Spleen (tissue), 11 donors: ENCODE measurements around the gene RS1. TPM values are rescaled to one million over a fixed set of nuclear protein-coding genes. Genes with fewer than 3 reads are reported as not detected.

ENCODE experiments used
- DNase-seq: peaks from one replicate; pipeline ENCODE4 v3.0.0-alpha.2; 2020
- H3K27ac ChIP-seq, 8 donors: fragments of 200-600 bp; sonication (generic) in 7 of 8; 1 replicate in 4 of 8; 2 replicates in 4 of 8; pipeline versions ENCODE4 v1.5.0 to v1.8.0; 2016 to 2021; ENCODE audit warnings: inconsistent platforms in 4 of 8, mild to moderate bottlenecking in 4 of 8, moderate library complexity in 1 of 8
- H3K27me3 ChIP-seq, 7 donors: fragments of 200-600 bp; sonication (generic) in 6 of 7; replicated peaks in 1 of 7; 1 replicate in 4 of 7; 2 replicates in 3 of 7; pipeline versions ENCODE4 v1.5.0 to v1.8.0; 2016 to 2021; ENCODE audit warnings: inconsistent platforms in 3 of 7, mild to moderate bottlenecking in 1 of 7
- H3K36me3 ChIP-seq, 6 donors: fragments of 200-600 bp; sonication (generic) in 5 of 6; 1 replicate in 4 of 6; 2 replicates in 2 of 6; pipeline versions ENCODE4 v1.5.0 to v1.8.0; 2016 to 2021; ENCODE audit warnings: inconsistent platforms in 2 of 6
- H3K4me1 ChIP-seq, 6 donors: fragments of 200-600 bp; sonication (generic) in 5 of 6; 1 replicate in 3 of 6; 2 replicates in 3 of 6; pipeline versions ENCODE4 v1.5.0 to v1.8.0; 2016 to 2021; ENCODE audit warnings: inconsistent platforms in 3 of 6
- H3K4me3 ChIP-seq, 8 donors: fragments of 200-600 bp; sonication (generic) in 7 of 8; 1 replicate in 4 of 8; 2 replicates in 4 of 8; pipeline versions ENCODE4 v1.5.0 to v1.8.0; 2016 to 2021; ENCODE audit warnings: inconsistent platforms in 4 of 8, mild to moderate bottlenecking in 4 of 8, moderate library complexity in 2 of 8
- H3K9me3 ChIP-seq, 8 donors: fragments of 200-600 bp; sonication (generic) in 7 of 8; 1 replicate in 4 of 8; 2 replicates in 4 of 8; pipeline versions ENCODE4 v1.5.0 to v1.8.0; 2016 to 2021; ENCODE audit warnings: inconsistent platforms in 4 of 8
- POLR2A ChIP-seq, 3 donors: fragments of 450-650 bp; IDR thresholded peaks; one replicate each; pipeline ENCODE4 v1.5.1; 2017; ENCODE audit warnings: antibody characterized with exemption in 3 of 3, mild to moderate bottlenecking in 1 of 3
- POLR2AphosphoS5 ChIP-seq, 3 donors: sonication (generic); formaldehyde crosslinking; IDR thresholded peaks; one replicate each; pipeline ENCODE4 v1.5.1; 2017; ENCODE audit warnings: antibody characterized with exemption in 3 of 3
- WGBS, 5 donors: extraction: QIAGEN DNeasy Blood & Tissue Kit in 3 of 5; methylation state at CpG; one replicate each; pipeline versions ENCODE4 v1.1.5 to v1.1.7; 2013 to 2018; 5-methylcytosine and 5-hydroxymethylcytosine counted together
- intact Hi-C: fragments of 100-400 bp; cut with DNase I; formaldehyde crosslinking; loops from one replicate; pipeline ENCODE4 v1.15.0; 2023; ENCODE audit warnings: low total_unique reads
- polyA plus RNA-seq, 3 donors: library from polyadenylated mRNA; stranded (reverse); fragments of 200-250 nt; gene quantifications; one replicate each; pipeline ENCODE4 v1.2.1, GENCODE V29; 2013
- total RNA-seq, 7 donors: library from RNA; depleted of rRNA in 3 of 7; stranded (reverse); fragments of >200 nt in 3 of 7; fragmentation: NEBNext Ultra II Directional in 4 of 7; extraction: Animal tissue kit (Norgen Biotek cat#: 25700) in 4 of 7; gene quantifications; one replicate each; pipeline versions ENCODE4 v1.1.0 to v1.2.1, GENCODE V29; 2016 to 2021
- TF ChIP-seq, protein P1 (sequence below), 11 experiments: fragments of 200-600 bp in 7 of 11; fragments of 450-650 bp in 4 of 11; sonication (generic) in 4 of 11; IDR thresholded peaks in 8 of 11; conservative IDR thresholded peaks in 3 of 11; 1 replicate in 7 of 11; 2 replicates in 4 of 11; pipeline versions ENCODE4 v1.4.0 to v1.8.0; 2016 to 2021; ENCODE audit warnings: antibody characterized with exemption in 11 of 11, inconsistent platforms in 4 of 11, mild to moderate bottlenecking in 1 of 11
- donor health status: healthy with polysubstance abuse.
- donor health status: DM: no; HTN: no; CAD: no; lungs with moderate emphysema.
- donor health status: DM: no; HTN: no; CAD: no.
- donor health status: Bipolar disorder and iron deficiency.
- donor health status: healthy.
- donor health status: DM: no; HTN: no; CAD: no.
- donor health status: DM: yes; HTN: yes; CAD: no.

RS1 gene
- total and polyA plus RNA-seq, 10 donors = 0.04 TPM; not detected in 9

DNA sequence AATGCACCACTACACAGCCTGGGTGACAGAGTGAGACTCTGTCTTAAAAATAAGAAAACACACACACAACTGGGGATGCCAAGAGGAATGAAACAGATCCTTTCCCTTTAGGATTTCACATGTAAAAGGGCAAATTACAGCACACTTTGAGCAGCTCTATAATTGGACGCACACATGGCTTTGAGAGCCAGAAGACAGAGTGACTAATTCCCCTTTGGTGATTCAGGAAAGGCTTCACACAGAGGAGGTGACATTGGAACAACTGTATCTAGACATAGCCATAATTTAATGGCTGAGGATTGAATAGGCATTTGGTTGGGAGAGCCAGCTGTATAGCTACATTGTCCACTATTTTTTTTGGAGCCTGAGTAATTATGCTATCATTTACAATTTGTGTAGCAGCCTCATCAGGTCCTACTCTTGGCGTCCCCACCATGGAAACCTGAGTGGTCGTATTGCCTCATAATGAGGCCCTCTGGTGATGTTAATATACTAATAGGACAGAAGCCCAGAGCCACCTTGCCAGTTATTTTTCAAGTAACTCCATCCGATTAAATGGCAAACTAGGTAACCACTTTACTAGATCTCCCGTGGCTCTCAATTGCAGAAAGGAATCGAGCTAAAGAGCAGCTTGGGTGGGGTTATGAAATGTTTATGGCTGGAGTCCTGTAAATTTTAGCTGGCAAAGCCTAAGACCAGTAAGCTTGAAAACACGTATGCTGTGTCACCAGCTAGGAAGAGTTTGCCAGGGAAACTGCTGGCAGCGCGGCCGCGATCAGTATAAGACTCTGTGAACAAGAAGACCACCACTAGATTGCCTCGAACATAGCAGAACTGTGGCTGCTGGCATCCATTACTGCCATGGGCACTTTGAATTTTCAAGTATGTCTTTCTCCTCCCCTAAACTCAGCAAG, 27.1 kb upstream of the RS1 start:
- no peak for TF ChIP-seq POLR2A (IDR thresholded peaks at IDR 0.05)
- TF ChIP-seq, protein P1, sequence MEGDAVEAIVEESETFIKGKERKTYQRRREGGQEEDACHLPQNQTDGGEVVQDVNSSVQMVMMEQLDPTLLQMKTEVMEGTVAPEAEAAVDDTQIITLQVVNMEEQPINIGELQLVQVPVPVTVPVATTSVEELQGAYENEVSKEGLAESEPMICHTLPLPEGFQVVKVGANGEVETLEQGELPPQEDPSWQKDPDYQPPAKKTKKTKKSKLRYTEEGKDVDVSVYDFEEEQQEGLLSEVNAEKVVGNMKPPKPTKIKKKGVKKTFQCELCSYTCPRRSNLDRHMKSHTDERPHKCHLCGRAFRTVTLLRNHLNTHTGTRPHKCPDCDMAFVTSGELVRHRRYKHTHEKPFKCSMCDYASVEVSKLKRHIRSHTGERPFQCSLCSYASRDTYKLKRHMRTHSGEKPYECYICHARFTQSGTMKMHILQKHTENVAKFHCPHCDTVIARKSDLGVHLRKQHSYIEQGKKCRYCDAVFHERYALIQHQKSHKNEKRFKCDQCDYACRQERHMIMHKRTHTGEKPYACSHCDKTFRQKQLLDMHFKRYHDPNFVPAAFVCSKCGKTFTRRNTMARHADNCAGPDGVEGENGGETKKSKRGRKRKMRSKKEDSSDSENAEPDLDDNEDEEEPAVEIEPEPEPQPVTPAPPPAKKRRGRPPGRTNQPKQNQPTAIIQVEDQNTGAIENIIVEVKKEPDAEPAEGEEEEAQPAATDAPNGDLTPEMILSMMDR (IDR thresholded peaks at IDR 0.05 in 8 of 11, conservative IDR thresholded peaks at IDR 0.05 in 3 of 11) = no peak
- no peak for TF ChIP-seq POLR2AphosphoS5 (IDR thresholded peaks at IDR 0.05)
- Histone ChIP-seq H3K4me3 (no peak overlapping the region), H3K36me3 (no peaks in the 10 kb centered on the region), H3K27ac (no peak overlapping the region), H3K4me1 (no peaks in the 10 kb centered on the region), H3K27me3 (peaks cover 0 to 5% (median 0%) of the 10 kb centered on the region in 7 donors), H3K9me3 (peaks cover 0 to 8% (median 0%) of the 10 kb centered on the region in 8 donors)
- intact Hi-C loops = no loop called here
- WGBS, 5 donors = 84 to 96% (median 93%) methylated on average over 10 to 12 of the region's 12 CpGs
- DNase-seq = no peak

DNA sequence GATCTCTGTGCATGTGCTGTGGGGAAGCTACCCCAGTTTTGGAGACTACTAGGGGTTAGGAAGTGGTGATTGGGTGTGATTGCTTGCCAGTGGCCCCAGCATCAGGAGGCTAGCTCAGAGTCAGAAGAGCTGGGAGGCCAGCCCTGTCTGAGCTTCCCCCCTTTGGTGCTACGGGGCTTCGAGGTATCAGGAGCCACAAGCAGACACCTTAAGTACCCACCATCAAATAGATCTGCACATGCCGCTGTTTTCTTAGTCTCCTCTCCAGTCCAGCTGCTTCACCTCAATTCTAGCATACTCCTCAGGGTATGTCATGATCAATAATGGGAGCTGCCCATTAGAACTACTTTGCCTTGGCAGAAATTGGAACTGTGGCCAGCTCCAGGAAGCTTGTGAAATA, 24.7 kb upstream of the RS1 start:
- Histone ChIP-seq H3K36me3 (no peaks in the 10 kb centered on the region), H3K4me3 (no peak overlapping the region), H3K27ac (no peak overlapping the region), H3K4me1 (no peaks in the 10 kb centered on the region), H3K27me3 (peaks cover 0 to 5% (median 0%) of the 10 kb centered on the region in 7 donors), H3K9me3 (peaks cover 0 to 8% (median 0%) of the 10 kb centered on the region in 8 donors)
- 79 to 91% (median 84%) methylated on average over 3 of the region's 3 CpGs for whole genome bisulfite sequencing, 5 donors
- intact Hi-C loops = no loop called here
- no peak for TF ChIP-seq POLR2A (IDR thresholded peaks at IDR 0.05)
- TF ChIP-seq, protein P1 (IDR thresholded peaks at IDR 0.05 in 8 of 11, conservative IDR thresholded peaks at IDR 0.05 in 3 of 11) = no peak
- no peak for TF ChIP-seq POLR2AphosphoS5 (IDR thresholded peaks at IDR 0.05)
- DNase-seq = no peak

DNA sequence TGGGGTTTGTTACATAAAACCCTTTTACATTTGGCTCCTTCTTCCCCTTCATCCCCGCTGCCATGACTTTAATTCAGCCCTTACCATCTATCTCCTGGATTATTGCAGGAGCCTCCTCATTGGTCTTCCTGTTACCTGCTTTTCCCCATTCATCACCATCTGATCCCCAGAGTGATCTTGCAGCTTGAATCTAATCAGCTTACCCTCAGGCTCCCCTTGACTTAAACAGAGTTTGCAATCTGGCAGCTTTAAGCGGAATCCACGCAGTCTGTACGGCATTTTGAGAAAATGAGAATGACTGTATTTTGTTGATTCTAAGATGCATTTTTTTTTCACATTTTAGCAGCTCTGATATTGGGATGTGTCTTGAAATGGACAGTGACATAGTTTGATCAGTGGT, 20.6 kb upstream of the RS1 start:
- Histone ChIP-seq H3K27me3 (no peaks in the 10 kb centered on the region), H3K4me1 (no peaks in the 10 kb centered on the region), H3K27ac (no peak overlapping the region), H3K9me3 (peaks cover 0 to 8% (median 0%) of the 10 kb centered on the region in 8 donors), H3K4me3 (no peak overlapping the region), H3K36me3 (no peaks in the 10 kb centered on the region)
- 86 to 96% (median 92%) methylated on average over 4 of the region's 4 CpGs for WGBS, 5 donors
- DNase-seq = no peak
- TF ChIP-seq POLR2AphosphoS5 (IDR thresholded peaks at IDR 0.05) = no peak
- TF ChIP-seq POLR2A (IDR thresholded peaks at IDR 0.05) = no peak
- TF ChIP-seq, protein P1 (IDR thresholded peaks at IDR 0.05 in 8 of 11, conservative IDR thresholded peaks at IDR 0.05 in 3 of 11) = no peak
- intact Hi-C loops = no loop called here

DNA sequence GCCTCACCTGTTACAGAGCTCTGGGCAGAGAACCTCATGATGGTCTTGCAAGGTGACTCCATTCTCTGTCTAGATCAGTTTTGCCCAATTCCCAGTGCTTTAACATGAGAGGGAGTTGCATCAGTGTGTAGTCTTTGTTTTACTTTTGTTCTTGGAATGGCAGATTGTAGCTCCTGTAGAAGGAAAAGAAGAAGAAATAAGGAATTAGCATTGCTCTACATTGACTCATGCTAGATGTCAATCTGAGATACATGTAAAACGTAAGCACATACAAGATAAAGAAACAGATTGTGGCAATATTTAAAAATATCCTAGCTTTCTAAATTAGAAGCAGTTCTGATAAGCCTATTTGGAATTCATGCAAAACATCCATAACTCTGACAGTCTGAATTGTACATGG, 19.5 kb upstream of the RS1 start:
- peaks cover 0 to 8% (median 0%) of the 10 kb centered on the region in 8 donors for H3K9me3 ChIP-seq
- DNase-seq = no peak
- no peak overlapping the region for H3K27ac ChIP-seq
- intact Hi-C loops = no loop called here
- H3K36me3 ChIP-seq = no peaks in the 10 kb centered on the region
- no peaks in the 10 kb centered on the region for H3K27me3 ChIP-seq
- TF ChIP-seq, protein P1 (IDR thresholded peaks at IDR 0.05 in 8 of 11, conservative IDR thresholded peaks at IDR 0.05 in 3 of 11) = no peak
- TF ChIP-seq POLR2AphosphoS5 (IDR thresholded peaks at IDR 0.05) (no peak), POLR2A (IDR thresholded peaks at IDR 0.05) (no peak)
- no peak overlapping the region for H3K4me3 ChIP-seq
- H3K4me1 ChIP-seq = no peaks in the 10 kb centered on the region
- WGBS, 5 donors = 53 to 71% (median 66%) methylated on average over 1 of the region's 1 CpG
